Gastrocnemius medialis (tissue), 4 donors: ENCODE data around the gene GPHN.

Source experiments
- CTCF ChIP-seq, 5 experiments: fragments of 450-650 bp in 3 of 5; fragments of 200-600 bp in 2 of 5; sonication (generic) in 2 of 5; IDR thresholded peaks in 4 of 5; conservative IDR thresholded peaks in 1 of 5; 1 replicate in 4 of 5; 2 replicates in 1 of 5; pipeline ENCODE4 v1.5.1; 2016 to 2019; ENCODE audit warnings: antibody characterized with exemption in 5 of 5, mild to moderate bottlenecking in 3 of 5, moderate library complexity in 3 of 5
- POLR2A ChIP-seq, 2 donors: fragments of 450-650 bp; IDR thresholded peaks; one replicate each; pipeline ENCODE4 v1.6.1; 2017; ENCODE audit warnings: antibody characterized with exemption in 2 of 2, mild to moderate bottlenecking in 2 of 2, moderate library complexity in 2 of 2

GRCh38 chr14:66476964-66477363 is 31.0 kb upstream of the GPHN start:
- TF ChIP-seq CTCF (IDR thresholded peaks at IDR 0.05 in 4 of 5, conservative IDR thresholded peaks at IDR 0.05 in 1 of 5) (no peak), POLR2A (IDR thresholded peaks at IDR 0.05) (no peak)
